ENCODE data around the gene TBC1D2.

Gene TBC1D2

GRCh38 chr9:98199388-98200033, 55.9 kb downstream of the TBC1D2 start:
- no peak for DNase-seq (ENCODE audit: extremely low read depth, low read depth)
- TF ChIP-seq CTCF (IDR thresholded peaks at IDR 0.05; ENCODE audit: low read depth, low read length) = no peak

- TF ChIP-seq CTCF (IDR thresholded peaks at IDR 0.05; ENCODE audit: low read depth, low read length) = no peak
- no peak for DNase-seq (ENCODE audit: extremely low read depth, low read depth)
These were observed 59.8 kb downstream of the TBC1D2 start for GRCh38 chr9:98195671-98196070.

GRCh38 chr9:98193336-98193944, 62.0 kb downstream of the TBC1D2 start:
- no peak for DNase-seq (ENCODE audit: extremely low read depth, low read depth)
- TF ChIP-seq CTCF (IDR thresholded peaks at IDR 0.05; ENCODE audit: low read depth, low read length) = no peak

GRCh38 chr9:98192503-98193335, 62.7 kb downstream of the TBC1D2 start, which contains the start of gene CORO2A:
Gene CORO2A (minus strand): TSS chr9:98192637. CDS start chr9:98157660, 34,977 bp downstream.
- peak; percentile 54 for TF ChIP-seq CTCF (IDR thresholded peaks at IDR 0.05; ENCODE audit: low read depth, low read length)
- DNase-seq (ENCODE audit: extremely low read depth, low read depth) = no peak

- TF ChIP-seq CTCF (IDR thresholded peaks at IDR 0.05; ENCODE audit: low read depth, low read length) = no peak
- no peak for DNase-seq (ENCODE audit: extremely low read depth, low read depth)
These were observed 63.6 kb downstream of the TBC1D2 start for GRCh38 chr9:98191671-98192502.

GRCh38 chr9:98191181-98191608, 64.3 kb downstream of the TBC1D2 start:
- no peak for DNase-seq (ENCODE audit: extremely low read depth, low read depth)
- TF ChIP-seq CTCF (IDR thresholded peaks at IDR 0.05; ENCODE audit: low read depth, low read length) = no peak
